Measurements from ENCODE around the gene SLX4IP. TPM values are rescaled to one million over a fixed set of nuclear protein-coding genes. Genes with fewer than 3 reads are reported as not detected.
A peak's percentile ranks its signal among the peaks of the same experiment; 100 is the strongest.

Gene SLX4IP
- total and polyA plus RNA-seq, 2 of the 13 experiments (the other 11 are each of a cell fraction or from before 2014, with no cell fraction given): 3.6 to 7.3 TPM

DNA sequence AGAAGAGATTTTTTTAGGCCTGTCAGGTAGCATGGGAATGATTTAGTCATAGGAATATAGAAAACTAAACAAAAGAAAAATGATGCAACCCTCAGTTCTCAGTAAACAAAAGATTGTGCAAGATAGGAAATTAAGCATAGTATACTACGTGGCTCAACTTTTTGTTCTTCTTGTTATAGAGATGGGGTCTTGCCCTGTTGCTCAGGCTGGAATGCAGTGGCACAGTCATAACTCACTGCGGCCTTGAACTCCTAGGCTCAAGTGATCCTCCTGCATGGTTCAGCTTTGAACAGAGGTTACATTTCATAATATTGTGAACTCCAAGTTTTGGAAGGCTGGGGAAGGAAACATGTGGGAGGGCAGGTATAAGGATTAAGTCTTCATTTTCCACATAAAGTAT is 28.5 kb downstream of the SLX4IP start (continued):
- no peak for TF ChIP-seq ZNF703 (CRISPR knock-in tag; IDR thresholded peaks at IDR 0.05; ENCODE audit: borderline replicate concordance)
- no peak for TF ChIP-seq IKZF1 (IDR thresholded peaks at IDR 0.05)
- 0 out of 2 replicates have a peak, but pooled peaks have one; percentile 11 for TF ChIP-seq FOXP1 (IDR thresholded peaks at IDR 0.05)
- peak; percentile 85 for TF ChIP-seq FOXP1 (CRISPR knock-in tag; IDR thresholded peaks at IDR 0.05)
- TF ChIP-seq, protein P1, sequence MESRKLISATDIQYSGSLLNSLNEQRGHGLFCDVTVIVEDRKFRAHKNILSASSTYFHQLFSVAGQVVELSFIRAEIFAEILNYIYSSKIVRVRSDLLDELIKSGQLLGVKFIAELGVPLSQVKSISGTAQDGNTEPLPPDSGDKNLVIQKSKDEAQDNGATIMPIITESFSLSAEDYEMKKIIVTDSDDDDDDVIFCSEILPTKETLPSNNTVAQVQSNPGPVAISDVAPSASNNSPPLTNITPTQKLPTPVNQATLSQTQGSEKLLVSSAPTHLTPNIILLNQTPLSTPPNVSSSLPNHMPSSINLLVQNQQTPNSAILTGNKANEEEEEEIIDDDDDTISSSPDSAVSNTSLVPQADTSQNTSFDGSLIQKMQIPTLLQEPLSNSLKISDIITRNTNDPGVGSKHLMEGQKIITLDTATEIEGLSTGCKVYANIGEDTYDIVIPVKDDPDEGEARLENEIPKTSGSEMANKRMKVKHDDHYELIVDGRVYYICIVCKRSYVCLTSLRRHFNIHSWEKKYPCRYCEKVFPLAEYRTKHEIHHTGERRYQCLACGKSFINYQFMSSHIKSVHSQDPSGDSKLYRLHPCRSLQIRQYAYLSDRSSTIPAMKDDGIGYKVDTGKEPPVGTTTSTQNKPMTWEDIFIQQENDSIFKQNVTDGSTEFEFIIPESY (CRISPR knock-in tag; IDR thresholded peaks at IDR 0.05): no peak
- no peak for TF ChIP-seq PHF5A (CRISPR knock-in tag; IDR thresholded peaks at IDR 0.05; ENCODE audit: low read depth, unreplicated experiment)
- TF ChIP-seq SP2 (CRISPR knock-in tag; IDR thresholded peaks at IDR 0.05): no peak
- TF ChIP-seq PCBP1 (IDR thresholded peaks at IDR 0.05; ENCODE audit: borderline replicate concordance, low read depth, low read length): no peak
- TF ChIP-seq CBX2 (IDR thresholded peaks at IDR 0.05; ENCODE audit: low read depth, low read length): no peak
- no peak for TF ChIP-seq CBX2 (CRISPR knock-in tag; IDR thresholded peaks at IDR 0.05; ENCODE audit: low read depth)
- TF ChIP-seq ZBTB3 (CRISPR knock-in tag; IDR thresholded peaks at IDR 0.05; ENCODE audit: borderline replicate concordance, low read depth): no peak
- no peak for TF ChIP-seq ZFP82 (CRISPR knock-in tag; IDR thresholded peaks at IDR 0.05; ENCODE audit: borderline replicate concordance)
- TF ChIP-seq RFXANK (CRISPR knock-in tag; IDR thresholded peaks at IDR 0.05): no peak
- 0 out of 2 replicates have a peak, but pooled peaks have one; percentile 20 for TF ChIP-seq ZBTB7B (CRISPR knock-in tag; IDR thresholded peaks at IDR 0.05)
- no peak for TF ChIP-seq ZNF256 (CRISPR knock-in tag; conservative IDR thresholded peaks at IDR 0.05)
- no peak for TF ChIP-seq NFE2L1 (CRISPR knock-in tag; IDR thresholded peaks at IDR 0.05; ENCODE audit: borderline replicate concordance)
- TF ChIP-seq BRD4 (CRISPR knock-in tag; IDR thresholded peaks at IDR 0.05): no peak
- TF ChIP-seq KMT2A (CRISPR knock-in tag; IDR thresholded peaks at IDR 0.05): no peak
- TF ChIP-seq, protein P2, sequence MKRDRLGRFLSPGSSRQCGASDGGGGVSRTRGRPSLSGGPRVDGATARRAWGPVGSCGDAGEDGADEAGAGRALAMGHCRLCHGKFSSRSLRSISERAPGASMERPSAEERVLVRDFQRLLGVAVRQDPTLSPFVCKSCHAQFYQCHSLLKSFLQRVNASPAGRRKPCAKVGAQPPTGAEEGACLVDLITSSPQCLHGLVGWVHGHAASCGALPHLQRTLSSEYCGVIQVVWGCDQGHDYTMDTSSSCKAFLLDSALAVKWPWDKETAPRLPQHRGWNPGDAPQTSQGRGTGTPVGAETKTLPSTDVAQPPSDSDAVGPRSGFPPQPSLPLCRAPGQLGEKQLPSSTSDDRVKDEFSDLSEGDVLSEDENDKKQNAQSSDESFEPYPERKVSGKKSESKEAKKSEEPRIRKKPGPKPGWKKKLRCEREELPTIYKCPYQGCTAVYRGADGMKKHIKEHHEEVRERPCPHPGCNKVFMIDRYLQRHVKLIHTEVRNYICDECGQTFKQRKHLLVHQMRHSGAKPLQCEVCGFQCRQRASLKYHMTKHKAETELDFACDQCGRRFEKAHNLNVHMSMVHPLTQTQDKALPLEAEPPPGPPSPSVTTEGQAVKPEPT (CRISPR knock-in tag; IDR thresholded peaks at IDR 0.05; ENCODE audit: low read depth): no peak
- TF ChIP-seq, protein P3, sequence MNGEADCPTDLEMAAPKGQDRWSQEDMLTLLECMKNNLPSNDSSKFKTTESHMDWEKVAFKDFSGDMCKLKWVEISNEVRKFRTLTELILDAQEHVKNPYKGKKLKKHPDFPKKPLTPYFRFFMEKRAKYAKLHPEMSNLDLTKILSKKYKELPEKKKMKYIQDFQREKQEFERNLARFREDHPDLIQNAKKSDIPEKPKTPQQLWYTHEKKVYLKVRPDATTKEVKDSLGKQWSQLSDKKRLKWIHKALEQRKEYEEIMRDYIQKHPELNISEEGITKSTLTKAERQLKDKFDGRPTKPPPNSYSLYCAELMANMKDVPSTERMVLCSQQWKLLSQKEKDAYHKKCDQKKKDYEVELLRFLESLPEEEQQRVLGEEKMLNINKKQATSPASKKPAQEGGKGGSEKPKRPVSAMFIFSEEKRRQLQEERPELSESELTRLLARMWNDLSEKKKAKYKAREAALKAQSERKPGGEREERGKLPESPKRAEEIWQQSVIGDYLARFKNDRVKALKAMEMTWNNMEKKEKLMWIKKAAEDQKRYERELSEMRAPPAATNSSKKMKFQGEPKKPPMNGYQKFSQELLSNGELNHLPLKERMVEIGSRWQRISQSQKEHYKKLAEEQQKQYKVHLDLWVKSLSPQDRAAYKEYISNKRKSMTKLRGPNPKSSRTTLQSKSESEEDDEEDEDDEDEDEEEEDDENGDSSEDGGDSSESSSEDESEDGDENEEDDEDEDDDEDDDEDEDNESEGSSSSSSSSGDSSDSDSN (CRISPR knock-in tag; IDR thresholded peaks at IDR 0.05): no peak
- TF ChIP-seq ZNF513 (CRISPR knock-in tag; conservative IDR thresholded peaks at IDR 0.05): no peak
- peak; percentile 91 for TF ChIP-seq FOXA3 (CRISPR knock-in tag; IDR thresholded peaks at IDR 0.05)
- TF ChIP-seq HDAC2 (CRISPR knock-in tag; IDR thresholded peaks at IDR 0.05): peak; percentile 46
